ENCODE results near the gene ABCG4.

DNA sequence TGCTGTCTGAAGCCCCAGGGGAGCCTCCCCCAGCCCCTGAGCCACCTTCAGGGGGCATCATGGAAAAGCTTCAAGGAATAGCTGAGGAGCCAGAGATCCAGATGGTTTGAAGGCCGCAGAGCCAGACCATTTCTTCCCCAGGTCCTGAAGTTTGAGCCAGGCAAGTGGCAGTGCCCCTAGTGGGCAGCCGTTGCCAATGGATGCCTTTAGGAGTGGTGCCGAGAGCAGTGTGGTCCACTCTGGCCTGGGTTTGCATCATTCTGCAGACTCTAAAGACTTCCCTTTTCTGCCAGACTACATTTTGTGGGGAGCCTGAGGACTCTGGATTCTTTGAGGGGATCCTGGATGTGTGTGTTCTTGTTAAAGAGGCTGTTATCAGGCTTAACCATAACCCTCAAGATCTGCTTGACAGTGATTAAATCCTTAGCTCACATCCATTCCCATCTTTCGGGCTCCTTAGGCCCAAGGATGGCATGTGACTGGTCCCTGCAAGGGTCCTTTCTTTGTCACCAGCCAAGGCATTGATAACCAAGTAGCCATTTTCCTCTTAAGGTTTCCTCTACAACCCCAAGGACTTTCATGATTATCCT is 14.4 kb upstream of the ABCG4 start:
- TF ChIP-seq, protein P1, sequence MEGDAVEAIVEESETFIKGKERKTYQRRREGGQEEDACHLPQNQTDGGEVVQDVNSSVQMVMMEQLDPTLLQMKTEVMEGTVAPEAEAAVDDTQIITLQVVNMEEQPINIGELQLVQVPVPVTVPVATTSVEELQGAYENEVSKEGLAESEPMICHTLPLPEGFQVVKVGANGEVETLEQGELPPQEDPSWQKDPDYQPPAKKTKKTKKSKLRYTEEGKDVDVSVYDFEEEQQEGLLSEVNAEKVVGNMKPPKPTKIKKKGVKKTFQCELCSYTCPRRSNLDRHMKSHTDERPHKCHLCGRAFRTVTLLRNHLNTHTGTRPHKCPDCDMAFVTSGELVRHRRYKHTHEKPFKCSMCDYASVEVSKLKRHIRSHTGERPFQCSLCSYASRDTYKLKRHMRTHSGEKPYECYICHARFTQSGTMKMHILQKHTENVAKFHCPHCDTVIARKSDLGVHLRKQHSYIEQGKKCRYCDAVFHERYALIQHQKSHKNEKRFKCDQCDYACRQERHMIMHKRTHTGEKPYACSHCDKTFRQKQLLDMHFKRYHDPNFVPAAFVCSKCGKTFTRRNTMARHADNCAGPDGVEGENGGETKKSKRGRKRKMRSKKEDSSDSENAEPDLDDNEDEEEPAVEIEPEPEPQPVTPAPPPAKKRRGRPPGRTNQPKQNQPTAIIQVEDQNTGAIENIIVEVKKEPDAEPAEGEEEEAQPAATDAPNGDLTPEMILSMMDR (IDR thresholded peaks at IDR 0.05), result peak in 1 of 3 experiments; percentile 49
- TF ChIP-seq EP300 (IDR thresholded peaks at IDR 0.05) (no peak), POLR2AphosphoS5 (IDR thresholded peaks at IDR 0.05) (no peak)
